Renal cortex interstitium (tissue), 11 donors: ENCODE results near the gene OPCML. TPM values are rescaled to one million over a fixed set of nuclear protein-coding genes. Genes with fewer than 3 reads are reported as not detected.

ENCODE experiments used
- DNase-seq, 11 donors: peaks; one replicate each; pipeline ENCODE4 v3.0.0-alpha.2; 2013; ENCODE audit warnings: low read depth in 9 of 11, low spot score in 4 of 11; ENCODE audit errors: extremely low read depth in 1 of 11
- polyA plus RNA-seq, 3 donors: library from polyadenylated mRNA; unstranded; fragments of 120-200 nt; gene quantifications; one replicate each; pipeline ENCODE4 v1.2.1, GENCODE V29; 2013; ENCODE audit not compliant: insufficient read length in 3 of 3

Gene OPCML
- polyA plus RNA-seq, 3 donors, result 13.2 to 15.8 (median 15.2) TPM

GRCh38 chr11:133266986-133267385, 265.3 kb downstream of the OPCML start:
- peak in 4 of 11 donors; percentile 5 to 20 (median 13) for DNase-seq

GRCh38 chr11:133265530-133266035, 266.7 kb downstream of the OPCML start:
- DNase-seq, result no peak

DNA sequence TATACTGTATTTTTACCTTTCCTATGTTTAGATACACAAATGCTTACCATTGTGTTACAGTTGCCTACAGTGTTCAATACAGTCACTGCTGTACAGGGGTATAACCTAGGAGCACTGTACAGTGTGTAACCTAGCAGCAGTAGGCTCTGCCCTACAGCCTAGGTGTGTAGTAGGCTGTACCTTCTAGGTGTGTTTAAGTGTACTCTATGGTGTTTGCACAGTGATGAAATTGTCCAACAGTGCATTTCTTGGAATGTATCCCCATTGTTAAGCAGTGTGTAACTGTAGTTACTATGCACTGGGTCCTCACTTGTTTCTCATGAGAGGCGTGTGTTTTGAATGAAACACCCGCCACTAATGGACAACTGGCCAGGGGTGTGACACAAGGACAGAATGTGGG, 269.0 kb downstream of the OPCML start:
- DNase-seq, result no peak

- DNase-seq, result no peak
Observed at GRCh38 chr11:133258751-133259150, 273.6 kb downstream of the OPCML start.

DNA sequence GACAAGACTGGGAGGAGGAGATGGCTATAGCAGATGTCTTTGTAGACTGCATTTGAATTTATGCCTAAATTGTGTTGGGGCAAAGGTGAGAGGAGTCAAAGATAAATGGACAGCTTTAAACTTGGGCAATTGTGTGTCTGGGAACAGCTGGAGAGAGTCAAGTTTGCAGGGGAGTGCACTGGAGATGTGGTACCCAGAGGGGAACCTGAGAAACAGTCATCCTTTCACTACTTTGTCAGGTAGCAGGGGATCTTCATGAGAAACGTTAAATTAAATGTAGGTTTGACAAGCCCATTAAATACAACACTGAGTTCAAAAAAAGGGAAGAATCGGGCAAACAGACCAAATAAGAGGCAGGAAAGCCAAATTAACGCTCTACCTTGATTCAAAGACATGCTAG, 277.7 kb downstream of the OPCML start:
- no peak for DNase-seq

DNA sequence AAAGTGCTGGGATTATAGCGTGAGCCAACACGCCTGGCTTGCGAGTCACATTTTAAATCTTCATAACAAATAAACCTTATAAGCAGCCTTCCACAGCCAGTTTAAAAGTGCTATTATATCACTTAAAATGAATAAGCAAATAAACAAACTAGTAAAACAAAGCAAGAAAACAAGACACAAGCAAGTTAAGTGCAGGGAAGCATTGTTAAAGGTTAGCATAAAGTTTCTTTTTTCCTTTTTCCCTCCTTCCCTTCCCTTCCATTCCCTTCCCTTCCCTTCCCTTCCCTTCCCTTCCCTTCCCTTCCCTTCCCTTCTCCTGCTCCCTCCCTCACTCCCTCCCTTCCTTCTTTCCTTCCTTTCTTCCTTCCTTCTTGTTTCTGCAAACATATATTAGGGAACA, 278.7 kb downstream of the OPCML start:
- DNase-seq, result no peak

DNA sequence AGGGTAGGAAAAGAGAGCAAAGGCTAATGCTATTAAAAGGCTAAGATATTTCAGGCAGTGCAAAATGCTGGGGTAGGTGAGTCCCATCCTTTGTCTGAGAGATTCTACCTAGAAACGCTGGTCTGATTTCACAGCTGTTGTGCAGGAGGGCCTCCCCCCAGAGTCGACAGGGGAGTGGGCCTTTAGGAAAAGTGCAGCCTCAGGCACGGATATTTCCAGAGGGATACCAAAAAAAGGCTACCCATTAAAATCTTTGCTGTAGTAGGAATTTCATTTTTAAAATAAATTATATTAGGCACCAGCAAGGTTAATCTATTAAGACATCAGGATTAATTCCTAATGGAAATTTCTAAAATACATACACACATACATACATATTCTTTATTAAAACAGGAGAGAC, 280.5 kb downstream of the OPCML start:
- DNase-seq, result no peak

DNA sequence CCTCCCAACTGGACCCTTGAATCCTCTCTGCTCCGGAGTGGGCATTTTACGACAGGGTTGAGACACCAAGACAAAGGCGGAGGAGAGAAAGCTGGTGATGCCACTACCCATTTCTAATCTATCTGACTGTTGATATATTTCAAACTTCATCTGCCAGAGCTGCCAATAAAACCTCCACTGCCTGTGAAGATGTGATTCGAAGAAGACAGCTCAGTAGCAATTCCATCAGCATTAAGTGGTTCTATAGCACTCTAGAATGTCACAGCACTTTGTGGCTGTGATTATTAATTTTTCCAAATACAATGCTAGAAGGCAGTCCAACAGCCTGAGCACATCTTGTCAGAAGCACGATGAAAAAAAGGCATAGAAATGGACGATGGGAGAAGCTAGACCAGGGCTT, 282.8 kb downstream of the OPCML start:
- no peak for DNase-seq

DNA sequence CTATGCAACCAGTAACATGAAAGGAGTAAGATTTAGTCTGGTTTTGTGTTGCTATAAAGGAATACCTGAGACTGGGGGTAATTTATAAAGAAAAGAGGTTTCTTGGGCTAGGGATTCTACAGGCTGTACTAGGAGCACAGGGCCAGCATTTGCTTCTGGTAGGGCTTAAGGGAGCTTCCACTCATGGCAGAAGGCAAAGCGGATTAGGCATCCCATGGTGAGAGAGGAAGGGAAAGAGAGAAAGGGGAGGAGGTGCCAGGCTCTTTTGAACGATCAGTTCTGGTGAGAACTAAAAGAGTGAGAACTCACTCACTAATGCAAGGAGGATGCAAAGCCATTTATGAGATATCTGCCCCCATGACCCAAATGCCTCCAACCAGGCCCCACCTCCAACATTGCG, 283.2 kb downstream of the OPCML start:
- no peak for DNase-seq

DNA sequence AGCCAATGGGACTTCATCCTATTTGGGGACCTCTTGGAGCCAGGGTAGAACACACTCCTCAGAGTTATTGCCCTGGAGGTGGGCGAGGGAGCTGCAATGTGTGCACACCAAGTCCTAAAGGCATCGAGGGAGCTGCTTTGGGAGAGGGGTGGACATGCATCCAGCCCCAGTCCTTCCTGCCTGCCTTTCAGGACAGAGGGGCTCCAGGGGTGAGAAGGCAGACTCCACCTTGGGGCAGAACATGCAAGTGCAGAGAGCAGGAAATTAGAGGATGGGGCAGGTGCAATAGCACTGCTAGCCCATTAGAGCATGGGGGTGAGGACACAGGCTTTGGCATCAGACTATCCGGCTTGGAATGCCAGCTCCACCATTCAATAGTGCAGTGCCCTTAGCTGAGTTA, 288.5 kb downstream of the OPCML start:
- no peak for DNase-seq

DNA sequence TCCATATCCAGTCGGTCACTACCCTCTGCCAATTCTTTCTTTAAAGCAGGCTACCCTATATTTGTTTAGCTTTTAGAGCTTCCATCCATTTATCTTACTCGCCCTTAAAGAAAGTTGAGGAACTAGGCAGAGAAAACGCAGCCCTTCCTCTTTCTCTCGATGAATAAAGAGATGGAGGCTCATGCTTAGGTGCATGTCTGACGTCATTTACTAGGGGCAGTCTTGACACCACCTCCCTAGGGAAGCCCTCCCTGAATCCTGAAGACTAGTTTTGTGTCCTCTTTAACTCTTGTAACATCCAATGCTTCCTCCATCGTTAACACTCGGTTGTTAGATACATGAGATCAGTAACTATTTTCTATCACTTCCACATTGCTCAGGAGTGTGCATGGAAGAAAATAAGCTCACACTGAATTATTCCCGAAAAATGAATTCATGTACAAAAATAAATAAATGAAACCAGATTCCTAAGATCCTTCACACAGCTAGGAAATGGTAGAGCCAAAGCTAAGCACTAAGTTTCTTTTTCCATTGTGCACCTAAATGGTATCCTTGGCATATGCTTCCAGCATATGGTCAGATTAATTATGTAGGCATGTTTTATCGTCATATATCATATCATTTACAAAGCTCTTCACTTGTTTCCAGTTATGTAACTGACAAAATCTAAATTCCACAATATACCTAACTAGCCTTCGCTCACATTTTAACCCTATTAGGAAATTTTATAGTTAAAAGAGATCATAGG, 291.2 kb downstream of the OPCML start:
- DNase-seq, result no peak

GRCh38 chr11:133239575-133239974, 292.7 kb downstream of the OPCML start:
- DNase-seq, result no peak

- no peak for DNase-seq
Observed at GRCh38 chr11:133238495-133238894, 293.8 kb downstream of the OPCML start.

DNA sequence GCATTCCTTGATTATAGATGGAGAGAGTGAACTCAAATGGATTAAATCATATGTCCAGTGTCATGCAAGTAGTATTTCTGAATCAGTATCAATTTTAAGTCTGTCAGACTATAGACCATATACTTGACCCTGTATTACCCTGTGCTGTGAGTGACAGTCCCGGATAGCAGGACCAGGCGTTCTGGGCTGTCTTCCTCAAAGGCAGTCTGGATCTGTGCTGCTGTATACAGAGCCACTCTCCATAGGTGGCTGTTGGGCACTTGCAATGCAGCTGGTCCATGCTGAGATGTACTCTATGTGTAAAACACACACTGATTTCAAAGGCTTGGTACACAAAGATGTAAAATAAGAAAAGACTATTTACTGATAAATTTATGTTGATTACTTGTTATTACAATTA, 294.3 kb downstream of the OPCML start:
- no peak for DNase-seq

GRCh38 chr11:133235381-133235780, 296.9 kb downstream of the OPCML start:
- no peak for DNase-seq

GRCh38 chr11:133234883-133235282, 297.4 kb downstream of the OPCML start:
- no peak for DNase-seq

- no peak for DNase-seq
Observed at GRCh38 chr11:133232665-133233064, 299.6 kb downstream of the OPCML start.

DNA sequence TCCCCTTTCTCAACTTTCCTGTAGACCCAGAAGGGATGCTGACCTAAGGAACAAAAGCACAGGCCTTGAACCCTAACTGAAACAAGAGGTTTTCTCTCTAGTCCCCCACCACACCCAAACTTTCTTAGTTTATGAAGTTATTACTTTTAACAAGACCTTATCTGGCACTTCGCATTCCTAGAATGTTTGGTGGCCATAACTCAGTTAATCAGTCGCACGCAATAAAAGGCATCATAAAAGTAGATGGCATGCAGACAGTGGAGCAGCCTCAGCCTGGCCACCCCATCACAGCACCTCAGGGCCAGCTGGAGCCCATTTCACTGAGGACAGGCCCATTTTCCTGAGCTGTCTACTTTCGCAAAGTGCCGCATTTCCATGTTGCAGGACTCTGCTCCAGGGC, 301.9 kb downstream of the OPCML start:
- DNase-seq, result no peak

GRCh38 chr11:133228471-133229329, 303.6 kb downstream of the OPCML start:
- DNase-seq, result no peak

GRCh38 chr11:133227632-133228111, 304.6 kb downstream of the OPCML start:
- DNase-seq, result no peak
